SK-N-SH (cell line): ENCODE measurements around the gene IL18BP. TPM values are rescaled to one million over a fixed set of nuclear protein-coding genes. Genes with fewer than 3 reads are reported as not detected.
A peak's percentile ranks its signal among the peaks of the same experiment; 100 is the strongest.

Experiments
- CTCF ChIA-PET: fragments of 300-600, 350-600 bp; formaldehyde crosslinking; extraction: SDS; loops from one replicate; lab custom pipeline; 2021; lab: Yijun Ruan, JAX
- POLR2A ChIA-PET: fragments of 350-600 bp; sonication (Branson Sonifier 250); formaldehyde crosslinking; extraction: SDS; loops from one replicate; lab custom pipeline; 2020; ENCODE audit warnings: antibody characterized with exemption, inconsistent platforms; lab: Yijun Ruan, JAX
- DNase-seq: peaks from one replicate; pipeline ENCODE4 v3.0.0; 2012
- H2AFZ ChIP-seq: fragments of 200-600 bp; sonication (generic); 2 replicates; pipeline ENCODE4 v1.8.1; 2016; ENCODE audit warnings: antibody characterized with exemption, mild to moderate bottlenecking, low read depth
- H3F3A ChIP-seq: fragments of 200-600 bp; sonication (generic); replicated peaks from 2 replicates; pipeline ENCODE3; 2016; ENCODE audit warnings: antibody characterized with exemption, mild to moderate bottlenecking; ENCODE audit not compliant: insufficient read depth
- H3K27ac ChIP-seq, 2 experiments: fragments of 200-500 bp in 1 of 2; fragments of 200-600 bp in 1 of 2; sonication (Bioruptor generic) in 1 of 2; sonication (generic), shearing (Covaris generic) in 1 of 2; 2 replicates each; pipeline versions ENCODE4 v1.5.1 to v1.6.1; 2014 to 2016; ENCODE audit warnings: low read depth in 2 of 2, inconsistent platforms in 1 of 2, low read length in 1 of 2, mild to moderate bottlenecking in 1 of 2, mixed read lengths in 1 of 2
- H3K27me3 ChIP-seq: fragments of 200-600 bp; sonication (generic), shearing (Covaris generic); 2 replicates; pipeline ENCODE4 v1.6.1; 2016; ENCODE audit warnings: mixed run types; ENCODE audit not compliant: insufficient read depth
- H3K36me3 ChIP-seq, 2 experiments: fragments of 200-500 bp in 1 of 2; fragments of 200-600 bp in 1 of 2; sonication (Bioruptor generic) in 1 of 2; sonication (generic) in 1 of 2; replicated peaks in 1 of 2; 2 replicates each; pipeline versions ENCODE3 to v1.5.1; 2014 to 2016; ENCODE audit warnings: low read length in 1 of 2, mild to moderate bottlenecking in 1 of 2; ENCODE audit not compliant: insufficient read depth in 2 of 2, control insufficient read depth in 1 of 2
- H3K4me1 ChIP-seq, 2 experiments: fragments of 200-500 bp in 1 of 2; fragments of 200-600 bp in 1 of 2; sonication (Bioruptor generic) in 1 of 2; sonication (generic), shearing (Covaris generic) in 1 of 2; 2 replicates each; pipeline versions ENCODE4 v1.5.1 to v1.6.1; 2014 to 2016; ENCODE audit warnings: low read depth in 1 of 2, low read length in 1 of 2, mixed run types in 1 of 2; ENCODE audit not compliant: insufficient read depth in 2 of 2, control insufficient read depth in 1 of 2
- H3K4me2 ChIP-seq: fragments of 200-600 bp; sonication (generic), shearing (Covaris generic); 2 replicates; pipeline ENCODE4 v1.6.1; 2017; ENCODE audit warnings: mixed run types
- H3K4me3 ChIP-seq, 2 experiments: fragments of 200-500 bp in 1 of 2; fragments of 200-600 bp in 1 of 2; sonication (Bioruptor generic) in 1 of 2; sonication (generic), shearing (Covaris generic) in 1 of 2; 2 replicates each; pipeline versions ENCODE4 v1.5.1 to v1.8.1; 2014 to 2016; ENCODE audit warnings: low read depth in 2 of 2, inconsistent platforms in 1 of 2, low read length in 1 of 2, mild to moderate bottlenecking in 1 of 2, mixed read lengths in 1 of 2, moderate library complexity in 1 of 2
- H3K79me2 ChIP-seq: fragments of 200-600 bp; sonication (generic); 2 replicates; pipeline ENCODE4 v1.8.1; 2017; ENCODE audit warnings: mild to moderate bottlenecking; ENCODE audit not compliant: insufficient read depth
- H3K9ac ChIP-seq: fragments of 200-600 bp; sonication (generic); 2 replicates; pipeline ENCODE4 v1.6.1; 2017; ENCODE audit warnings: mixed run types
- H3K9me2 ChIP-seq: fragments of 200-600 bp; sonication (generic); 2 replicates; pipeline ENCODE4 v1.6.1; 2017; ENCODE audit warnings: mixed run types
- H3K9me3 ChIP-seq: fragments of 200-600 bp; sonication (generic); 2 replicates; pipeline ENCODE4 v1.6.1; 2017; ENCODE audit warnings: mixed run types, mild to moderate bottlenecking, moderate library complexity
- H4K20me1 ChIP-seq: fragments of 200-600 bp; sonication (generic); 2 replicates; pipeline ENCODE4 v1.6.1; 2017; ENCODE audit warnings: mild to moderate bottlenecking, mixed run types; ENCODE audit not compliant: insufficient read depth
- CHD2 ChIP-seq: fragments of 150-350 bp; IDR thresholded peaks from 2 replicates; pipeline ENCODE4 v1.6.1; 2018; ENCODE audit warnings: low read length; ENCODE audit not compliant: partially characterized antibody
- CTCF ChIP-seq: fragments of 200-600 bp; sonication (generic); IDR thresholded peaks from 2 replicates; pipeline ENCODE4 v1.6.1; 2017; ENCODE audit warnings: antibody characterized with exemption, mild to moderate bottlenecking, moderate library complexity
- FOXM1 ChIP-seq: IDR thresholded peaks from 2 replicates; pipeline ENCODE4 v1.4.0; 2012; ENCODE audit warnings: low read depth, mild to moderate bottlenecking
- GABPA ChIP-seq: IDR thresholded peaks from 2 replicates; pipeline ENCODE4 v1.4.0; 2012; ENCODE audit warnings: low read depth, mild to moderate bottlenecking
- GATA2 ChIP-seq: sonication (generic); formaldehyde crosslinking; IDR thresholded peaks from 2 replicates; pipeline ENCODE4 v1.5.0; 2020; ENCODE audit warnings: mild to moderate bottlenecking, missing genetic modification reagents
- IRF3 ChIP-seq: fragments of 150-350 bp; IDR thresholded peaks from 2 replicates; pipeline ENCODE4 v1.6.1; 2016; ENCODE audit warnings: mild to moderate bottlenecking, low read depth, low read length
- MAX ChIP-seq: IDR thresholded peaks from 2 replicates; pipeline ENCODE4 v1.4.0; 2012; ENCODE audit warnings: low read depth
- MXI1 ChIP-seq: IDR thresholded peaks from 2 replicates; pipeline ENCODE4 v1.6.1; 2012; ENCODE audit warnings: mild to moderate bottlenecking, low read depth, low read length, improper control_type of control experiment
- NFIC ChIP-seq: IDR thresholded peaks from 2 replicates; pipeline ENCODE4 v1.4.0; 2012; ENCODE audit warnings: borderline replicate concordance
- PBX3 ChIP-seq: IDR thresholded peaks from 2 replicates; pipeline ENCODE4; 2012
- RCOR1 ChIP-seq: fragments of 150-350 bp; IDR thresholded peaks from 2 replicates; pipeline ENCODE4 v1.6.1; 2017; ENCODE audit warnings: antibody characterized with exemption, low read length
- RFX5 ChIP-seq: IDR thresholded peaks from 2 replicates; pipeline ENCODE4 v1.6.1; 2012; ENCODE audit warnings: mild to moderate bottlenecking, improper control_type of control experiment, low read length
- RXRA ChIP-seq: IDR thresholded peaks from 2 replicates; pipeline ENCODE4 v1.4.0; 2012; ENCODE audit warnings: low read depth, mild to moderate bottlenecking, borderline replicate concordance
- SMC3 ChIP-seq: IDR thresholded peaks from 2 replicates; pipeline ENCODE4 v1.6.1; 2012; ENCODE audit warnings: low read depth, low read length, improper control_type of control experiment
- TEAD4 ChIP-seq: IDR thresholded peaks from 2 replicates; pipeline ENCODE4 v1.4.0; 2012; ENCODE audit warnings: mild to moderate bottlenecking, borderline replicate concordance; ENCODE audit not compliant: insufficient read depth
- USF2 ChIP-seq: fragments of 150-350 bp; IDR thresholded peaks from 2 replicates; pipeline ENCODE4 v1.6.1; 2017; ENCODE audit warnings: antibody characterized with exemption, low read length, low read depth, borderline replicate concordance
- WGBS: methylation state at CpG from one replicate; pipeline ENCODE4 v1.1.6; 2017; ENCODE audit warnings: low lambda C conversion rate; 5-methylcytosine and 5-hydroxymethylcytosine counted together
- polyA plus RNA-seq, 3 experiments: library from polyadenylated mRNA; depleted of rRNA; stranded (reverse); fragments of >200 nt; gene quantifications; 2 replicates each; pipeline ENCODE4 v1.2.3, GENCODE V29; 2012

Gene IL18BP
- polyA plus RNA-seq, 1 of the 3 experiments (the other 2 are of a cell fraction) = 5.0 TPM

GRCh38 chr11:72023335-72023734 lies 24.6 kb downstream of the IL18BP start:
- Histone ChIP-seq H3K4me3 (no peak overlapping the region), H3K27me3 (no peaks in the 10 kb centered on the region), H2AFZ (no peak overlapping the region), H4K20me1 (peaks cover 18% of the 10 kb centered on the region), H3K79me2 (peaks cover 52% of the 10 kb centered on the region), H3K4me2 (no peak overlapping the region), H3K27ac (peak overlapping the region in 1 of 2 experiments; percentile 53; a peak in 1 of 4 replicates), H3F3A (peaks cover 22% of the 10 kb centered on the region), H3K9me2 (no peaks in the 10 kb centered on the region), H3K36me3 (peaks cover 83 to 84% of the 10 kb centered on the region in 2 experiments), H3K4me1 (peaks cover 11 to 16% of the 10 kb centered on the region in 2 experiments; a peak in 3 of 4 replicates), H3K9ac (no peak overlapping the region), H3K9me3 (no peaks in the 10 kb centered on the region)
- ChIA-PET CTCF (interaction anchor here (0.6 to 21.4 kb wide), 13 partner anchors 8 to 412 kb away, joined by 3 to 416 read pairs (median 9); partner anchors contain the start of genes CLPB and LAMTOR1), POLR2A (interaction anchor here (1.3 to 1.5 kb wide), 2 partner anchors 8 to 68 kb away, joined by 4 read pairs; no protein-coding TSS in a partner anchor)
- no peak for TF ChIP-seq GABPA
- TF ChIP-seq RFX5 = no peak
- TF ChIP-seq RCOR1 = no peak
- no peak for TF ChIP-seq GATA2 (CRISPR knock-in tag)
- TF ChIP-seq NFIC = no peak
- TF ChIP-seq USF2 = no peak
- no peak for TF ChIP-seq CTCF
- TF ChIP-seq MAX = no peak
- no peak for TF ChIP-seq IRF3
- no peak for TF ChIP-seq SMC3
- TF ChIP-seq FOXM1 = no peak
- TF ChIP-seq PBX3 = no peak
- no peak for TF ChIP-seq RXRA
- no peak for TF ChIP-seq CHD2
- TF ChIP-seq TEAD4 = no peak
- no peak for TF ChIP-seq MXI1
- no peak for DNase-seq
- whole genome bisulfite sequencing = 93% methylated on average over 4 of the region's 4 CpGs
